HG02642 (cell line): Measurements from ENCODE around the gene SLCO2A1.
"Not testable (repeated sequence)": the region's sequence is repeated elsewhere in the genome, so short reads cannot be mapped to it uniquely, and the experiment has no call there.

Source experiments
- ATAC-seq: cut with Tn5 transposase; IDR thresholded peaks from one replicate; pipeline ENCODE4 v1.9.1; 2021; ENCODE audit warnings: mild to moderate bottlenecking; ENCODE audit not compliant: unreplicated experiment, poor library complexity

SLCO2A1 gene

GRCh38 chr3:134029734-134030378, at the start of gene SLCO2A1:
Gene SLCO2A1, minus strand, starts transcription at chr3:134029925. Its CDS starts 123 bp downstream, at chr3:134029802.
- ATAC-seq, result no peak

GRCh38 chr3:134079111-134079547, 49.4 kb upstream of the SLCO2A1 start:
- no peak for ATAC-seq

GRCh38 chr3:134078169-134078831, 48.6 kb upstream of the SLCO2A1 start:
- ATAC-seq, result no peak

GRCh38 chr3:134077649-134078161, 48.0 kb upstream of the SLCO2A1 start:
- ATAC-seq, result no peak

- no peak for ATAC-seq
These were observed 47.1 kb upstream of the SLCO2A1 start for GRCh38 chr3:134076851-134077250.

- no peak for ATAC-seq
These were observed 46.1 kb upstream of the SLCO2A1 start for GRCh38 chr3:134075846-134076245.

GRCh38 chr3:134075568-134075825, 45.8 kb upstream of the SLCO2A1 start:
- no peak for ATAC-seq

GRCh38 chr3:134074790-134075567, 45.3 kb upstream of the SLCO2A1 start:
- no peak for ATAC-seq

GRCh38 chr3:134074001-134074789, 44.5 kb upstream of the SLCO2A1 start:
- no peak for ATAC-seq

- ATAC-seq, result no peak
These were observed 43.8 kb upstream of the SLCO2A1 start for GRCh38 chr3:134073583-134073945.

- no peak for ATAC-seq
These were observed 43.3 kb upstream of the SLCO2A1 start for GRCh38 chr3:134072881-134073582.

- ATAC-seq, result not testable (repeated sequence)
These were observed 40.6 kb upstream of the SLCO2A1 start for GRCh38 chr3:134070281-134070680.

GRCh38 chr3:134068429-134068828, 38.7 kb upstream of the SLCO2A1 start:
- no peak for ATAC-seq

GRCh38 chr3:134067531-134068161, 37.9 kb upstream of the SLCO2A1 start:
- no peak for ATAC-seq

- no peak for ATAC-seq
These were observed 37.2 kb upstream of the SLCO2A1 start for GRCh38 chr3:134066651-134067530.

GRCh38 chr3:134066158-134066541, 36.4 kb upstream of the SLCO2A1 start:
- ATAC-seq, result no peak

GRCh38 chr3:134065252-134066157, 35.8 kb upstream of the SLCO2A1 start:
- no peak for ATAC-seq

- no peak for ATAC-seq
These were observed 34.4 kb upstream of the SLCO2A1 start for GRCh38 chr3:134064081-134064480.
